ENCODE measurements around the gene HPS4. TPM values are rescaled to one million over a fixed set of nuclear protein-coding genes. Genes with fewer than 3 reads are reported as not detected.

The HPS4 gene
- total RNA-seq, 2 experiments from 2014 or later = 51.8 to 53.5 TPM

- H3K9me3 Mint-ChIP-seq = no peaks in the 10 kb centered on the region
- H3K4me1 Mint-ChIP-seq (ENCODE audit: low read depth) = peaks cover 12% of the 10 kb centered on the region
- peak; percentile 9 for DNase-seq
- TF ChIP-seq CTCF (IDR thresholded peaks at IDR 0.05) = no peak
- no peak overlapping the region for H3K4me3 Mint-ChIP-seq
- no peak for ATAC-seq
- CTCF ChIA-PET = interaction anchor here (1.2 to 2.0 kb wide), 4 partner anchors 12 to 56 kb away, joined by 3 to 12 read pairs (median 6); no protein-coding TSS in a partner anchor
- H3K27me3 Mint-ChIP-seq = peaks cover 6% of the 10 kb centered on the region
- no peak overlapping the region for H3K27ac Mint-ChIP-seq
- POLR2A ChIA-PET = interaction anchor here (1.4 kb wide), 1 partner anchor 25 kb away, joined by 5 read pairs; no protein-coding TSS in a partner anchor
- H3K36me3 Mint-ChIP-seq (ENCODE audit: low read depth) = no peaks in the 10 kb centered on the region
- intact Hi-C loops (cut with micrococcal nuclease) = no loop called here
Observed at GRCh38 chr22:26406118-26406517, 77.5 kb downstream of the HPS4 start.

- Mint-ChIP-seq H3K9me3 (no peaks in the 10 kb centered on the region), H3K27ac (no peak overlapping the region), H3K27me3 (peaks cover 6% of the 10 kb centered on the region), H3K36me3 (ENCODE audit: low read depth) (no peaks in the 10 kb centered on the region), H3K4me3 (no peak overlapping the region), H3K4me1 (ENCODE audit: low read depth) (peaks cover 12% of the 10 kb centered on the region)
- DNase-seq (no peak), ATAC-seq (no peak)
- no peak for TF ChIP-seq CTCF (IDR thresholded peaks at IDR 0.05)
- CTCF ChIA-PET = interaction anchor here (1.0 to 2.0 kb wide), 6 partner anchors 10 to 57 kb away, joined by 3 to 12 read pairs (median 5); no protein-coding TSS in a partner anchor
- intact Hi-C loops (cut with micrococcal nuclease) = no loop called here
- POLR2A ChIA-PET = interaction anchor here (1.4 kb wide), 1 partner anchor 26 kb away, joined by 5 read pairs; no protein-coding TSS in a partner anchor
Observed at GRCh38 chr22:26404851-26405421, 78.6 kb downstream of the HPS4 start.

GRCh38 chr22:26401726-26402125 lies 81.9 kb downstream of the HPS4 start:
- H3K4me3 Mint-ChIP-seq = no peak overlapping the region
- CTCF ChIA-PET = interaction anchor here (0.7 to 6.7 kb wide), 4 partner anchors 21 to 60 kb away, joined by 3 to 56 read pairs (median 3); no protein-coding TSS in a partner anchor
- no peak for ATAC-seq

More at GRCh38 chr22:26401726-26402125, 81.9 kb downstream of the HPS4 start:
- Mint-ChIP-seq H3K4me1 (ENCODE audit: low read depth) (peaks cover 12% of the 10 kb centered on the region), H3K9me3 (no peaks in the 10 kb centered on the region), H3K27me3 (peaks cover 6% of the 10 kb centered on the region), H3K27ac (no peak overlapping the region), H3K36me3 (ENCODE audit: low read depth) (no peaks in the 10 kb centered on the region)
- POLR2A ChIA-PET = interaction anchor here (1.1 to 1.2 kb wide), 2 partner anchors 21 to 50 kb away, joined by 3 to 4 read pairs; no protein-coding TSS in a partner anchor
- TF ChIP-seq CTCF (IDR thresholded peaks at IDR 0.05) = no peak
- DNase-seq = no peak
- intact Hi-C loops (cut with micrococcal nuclease) = no loop called here

Other genes starting within 250 kb of the HPS4 start
- gene ASPHD2, start 54.5 kb downstream of the HPS4 start, total RNA-seq = 10 to 100 TPM; 12.0 to 14.0 TPM
- 10 to 100 TPM; 24.8 to 26.3 TPM for gene SRRD, start 94 bp upstream of the HPS4 start, total RNA-seq
- 10 to 100 TPM; 37.4 to 37.8 TPM for gene TFIP11, start 28.7 kb upstream of the HPS4 start, total RNA-seq
- 10 to 100 TPM; 30.7 to 33.6 TPM for gene TPST2, start 106.3 kb upstream of the HPS4 start, total RNA-seq
- gene CRYBB1, start 134.2 kb upstream of the HPS4 start, total RNA-seq = not detected
- gene CRYBA4, start 138.2 kb upstream of the HPS4 start, total RNA-seq = not detected
- gene MIAT, start 173.8 kb upstream of the HPS4 start, total RNA-seq = 10 to 100 TPM; 11.6 to 11.9 TPM